GM18526 (cell line): ENCODE measurements around the gene AGAP3.

Experiments used
- POLR2A ChIP-seq: IDR thresholded peaks from 3 replicates; pipeline ENCODE4 v1.6.1; 2011; ENCODE audit not compliant: insufficient read length; ENCODE audit errors: extremely low read depth

Gene AGAP3

DNA sequence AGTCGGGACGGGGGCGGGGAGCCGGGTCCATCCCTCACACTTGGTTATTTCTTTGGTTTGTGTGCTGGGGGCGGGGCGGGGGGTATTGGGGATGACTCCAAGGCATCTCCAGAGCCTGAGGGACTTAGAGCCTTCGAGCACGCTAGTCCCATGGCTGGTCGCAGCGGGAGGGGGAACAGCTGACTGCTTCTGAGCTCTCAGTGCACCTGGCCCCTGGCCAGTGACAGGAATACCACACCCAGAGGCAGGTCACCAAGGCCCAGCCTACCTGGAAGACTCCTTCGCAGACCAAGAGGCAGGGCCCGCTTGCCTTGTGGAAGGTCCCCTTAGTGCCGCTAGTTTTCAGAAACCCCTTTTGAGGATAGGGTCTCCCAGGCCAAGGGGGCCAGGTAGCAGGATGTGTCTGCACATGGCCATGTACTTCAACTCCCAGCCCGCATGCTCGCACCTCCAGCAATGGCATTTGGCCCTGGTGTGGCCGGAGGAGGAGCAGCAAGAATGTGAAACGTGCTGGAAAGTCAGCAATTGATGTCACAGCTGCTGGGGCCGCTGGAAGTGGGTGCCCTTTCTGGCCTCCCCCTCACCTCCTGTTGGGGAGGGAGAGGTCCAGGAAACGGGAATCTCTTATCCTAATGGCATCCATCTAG, 40.3 kb downstream of the AGAP3 start:
- no peak for TF ChIP-seq POLR2A

GRCh38 chr7:151128144-151128543, 41.9 kb downstream of the AGAP3 start:
- no peak for TF ChIP-seq POLR2A

GRCh38 chr7:151128716-151129115, 42.4 kb downstream of the AGAP3 start:
- TF ChIP-seq POLR2A, result no peak

DNA sequence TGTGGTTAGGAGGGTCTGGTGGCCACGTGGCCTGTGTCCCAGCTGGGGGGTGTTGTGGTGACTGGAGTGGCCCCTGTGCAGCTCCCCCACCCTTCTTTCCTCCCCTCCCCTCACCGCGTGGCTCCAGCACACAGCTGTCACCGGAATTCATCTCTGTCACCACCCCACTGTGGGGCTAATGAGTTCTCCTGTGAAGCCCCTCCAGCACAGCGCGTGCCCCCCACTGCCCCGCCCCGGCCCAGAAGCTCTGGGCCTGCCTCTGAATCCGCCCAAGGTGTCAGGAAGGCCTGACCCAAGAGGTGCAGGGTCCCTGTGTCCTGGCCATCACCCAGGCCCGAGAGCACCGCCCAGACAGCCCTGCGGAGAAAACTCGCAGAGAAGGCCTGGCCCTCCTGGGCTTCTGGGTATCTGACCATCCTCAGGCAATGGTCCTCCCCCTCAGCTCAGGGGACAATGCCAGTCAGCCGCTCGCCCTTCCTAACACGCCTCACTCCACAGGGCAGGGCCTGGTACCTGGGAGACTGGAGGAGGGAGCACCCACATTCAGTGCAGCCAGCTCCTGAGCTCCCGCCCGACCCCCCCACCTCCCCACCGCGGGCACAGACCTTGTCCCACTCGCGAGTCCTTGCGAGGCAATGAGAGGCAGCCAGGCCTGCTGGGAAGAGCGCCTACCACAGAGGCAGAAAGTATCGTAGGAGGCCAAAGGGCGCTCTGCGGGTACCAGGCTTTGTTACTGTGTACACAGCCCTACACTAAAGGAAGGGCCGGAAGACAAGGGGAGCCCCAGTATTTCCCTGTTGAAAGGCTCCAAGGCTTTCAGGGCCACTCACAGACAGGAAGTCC, 43.1 kb downstream of the AGAP3 start:
- TF ChIP-seq POLR2A, result no peak

- no peak for TF ChIP-seq POLR2A
Observed at GRCh38 chr7:151129960-151130591, 43.8 kb downstream of the AGAP3 start.

GRCh38 chr7:151130741-151131157, 44.5 kb downstream of the AGAP3 start:
- TF ChIP-seq POLR2A, result no peak

GRCh38 chr7:151131224-151131591, 44.9 kb downstream of the AGAP3 start:
- TF ChIP-seq POLR2A, result no peak

- no peak for TF ChIP-seq POLR2A
Observed at GRCh38 chr7:151131592-151132293, 45.5 kb downstream of the AGAP3 start.

DNA sequence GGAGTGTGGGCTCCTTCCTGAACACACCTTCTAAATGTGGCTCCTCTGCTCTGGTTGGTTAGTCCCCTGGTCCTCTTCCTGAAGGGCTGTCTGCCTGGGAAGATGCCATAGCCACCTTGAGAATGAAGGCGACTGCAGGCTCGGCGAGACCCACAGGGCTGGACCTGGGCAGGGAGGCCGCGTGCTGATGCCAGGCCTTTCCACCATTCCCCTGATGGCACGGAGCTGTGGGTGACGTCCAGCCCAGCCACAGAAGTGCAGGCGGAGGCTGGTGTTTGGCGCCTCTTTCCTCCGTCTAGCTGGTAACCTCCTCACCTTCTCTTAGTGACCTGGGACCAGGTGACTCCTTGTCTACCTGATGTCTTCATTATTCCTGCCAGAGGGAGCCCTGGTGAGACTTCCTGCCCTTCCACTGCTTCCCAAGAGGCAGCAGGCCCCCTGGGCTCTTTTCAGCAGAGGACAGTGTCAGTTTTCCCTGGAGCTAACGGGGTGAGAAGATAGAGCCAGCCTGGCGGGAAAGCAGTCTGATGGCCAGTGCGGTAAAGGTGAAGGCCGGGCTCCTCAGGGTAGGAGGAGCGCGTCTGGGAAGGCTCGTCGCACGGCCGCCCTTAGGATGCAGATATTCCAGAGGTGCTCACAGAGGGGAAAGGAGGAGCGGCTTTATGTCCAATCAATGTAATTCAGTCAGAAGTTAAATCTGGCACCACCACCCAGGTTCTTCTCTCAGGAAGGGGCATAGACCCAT, 46.4 kb downstream of the AGAP3 start:
- TF ChIP-seq POLR2A, result no peak

- TF ChIP-seq POLR2A, result no peak
Observed at GRCh38 chr7:151133266-151133985, 47.2 kb downstream of the AGAP3 start.

DNA sequence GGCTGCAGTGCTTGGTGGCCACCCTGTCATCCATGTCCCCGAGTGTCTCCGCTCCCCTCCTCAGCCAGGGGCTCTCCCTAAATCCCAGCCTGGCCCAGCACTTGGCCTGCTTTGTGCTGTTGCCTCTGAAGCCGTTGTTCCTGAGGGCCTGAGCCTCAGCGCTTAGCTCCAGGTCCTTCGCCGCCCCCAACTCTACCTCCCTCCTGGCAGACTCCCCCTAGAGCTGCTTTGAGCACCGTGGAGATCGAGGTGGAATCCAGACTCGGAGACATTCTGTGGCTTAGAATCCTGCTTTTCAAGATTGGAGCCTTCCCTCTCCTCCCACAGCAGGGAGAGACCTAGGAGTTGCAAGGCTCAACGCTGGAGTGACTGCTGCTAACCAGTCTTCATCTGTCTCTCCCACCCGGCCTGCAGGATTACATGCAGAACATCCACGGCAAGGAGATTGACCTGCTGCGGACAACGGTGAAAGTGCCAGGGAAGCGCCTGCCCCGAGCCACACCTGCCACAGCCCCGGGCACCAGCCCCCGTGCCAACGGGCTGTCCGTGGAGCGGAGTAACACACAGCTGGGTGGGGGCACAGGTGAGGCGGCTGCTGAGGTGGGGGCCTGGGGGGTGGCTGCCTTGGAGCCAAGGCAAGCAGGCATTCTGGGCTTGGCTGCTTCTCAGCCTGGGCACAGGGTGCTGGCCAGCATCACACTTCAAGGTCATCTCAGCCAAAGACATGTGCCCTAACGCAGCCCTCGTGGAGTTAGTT, 47.9 kb downstream of the AGAP3 start:
- TF ChIP-seq POLR2A, result no peak

- no peak for TF ChIP-seq POLR2A
Observed at GRCh38 chr7:151134743-151135524, 48.7 kb downstream of the AGAP3 start.

- TF ChIP-seq POLR2A, result no peak
Observed at GRCh38 chr7:151135525-151135845, 49.2 kb downstream of the AGAP3 start.
